ENCODE results near the gene ASTL. TPM values are rescaled to one million over a fixed set of nuclear protein-coding genes. Genes with fewer than 3 reads are reported as not detected.

The ASTL gene
- total and polyA plus RNA-seq, 9 of the 15 experiments (the other 6 are each of a cell fraction or from before 2014, with no cell fraction given), result not detected

DNA sequence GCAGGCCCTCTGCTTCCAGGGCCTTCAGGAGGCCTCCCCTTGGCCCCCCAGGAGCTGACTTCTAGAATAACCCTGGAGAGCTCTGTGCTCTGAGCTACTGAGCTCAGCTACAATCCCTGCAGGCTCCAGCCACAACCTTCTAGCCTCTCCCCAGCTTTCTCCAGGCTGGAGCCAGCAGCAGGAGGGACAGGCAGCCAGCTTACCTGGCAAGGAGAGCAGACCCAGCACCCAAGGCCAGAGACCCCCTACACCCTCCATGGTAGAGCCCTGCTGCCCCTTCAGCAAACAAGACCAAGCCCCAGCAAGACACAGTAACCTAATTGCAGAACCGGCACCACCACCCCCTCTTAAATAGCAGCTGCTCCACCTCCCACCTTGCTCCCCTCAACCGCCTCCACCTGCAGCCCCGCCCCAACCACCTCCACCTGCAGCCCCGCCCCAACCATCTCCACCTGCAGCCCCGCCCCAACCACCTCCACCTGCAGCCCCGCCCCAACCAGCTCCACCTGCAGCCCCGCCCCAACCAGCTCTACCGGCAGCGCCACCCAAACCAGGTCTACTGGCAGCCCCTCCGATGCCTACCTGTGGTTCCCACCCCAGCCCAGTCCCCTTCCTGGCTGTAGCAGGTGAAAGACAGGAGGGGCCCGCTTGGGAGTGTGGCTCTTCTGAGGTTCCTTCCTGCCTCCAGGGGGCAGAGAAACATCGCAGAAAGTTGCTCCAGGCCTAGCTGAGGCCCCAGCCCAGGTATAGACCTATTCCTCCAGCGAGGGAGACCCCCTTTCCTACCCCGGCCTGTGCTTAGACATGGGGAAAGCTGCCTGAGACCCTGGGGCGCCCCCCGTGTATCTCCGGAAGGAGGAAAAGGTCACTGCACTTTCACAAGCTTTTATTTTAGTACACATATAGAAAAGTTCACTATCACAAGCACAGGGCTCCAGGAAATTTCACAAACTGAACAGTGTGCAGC, at the start of gene ASTL (continued):
- no peak for TF ChIP-seq PTTG1 (tag; IDR thresholded peaks at IDR 0.05; ENCODE audit: low read depth)
- TF ChIP-seq SETDB1 (IDR thresholded peaks at IDR 0.05; ENCODE audit: low read length), result no peak
- no peak for TF ChIP-seq XRCC5 (IDR thresholded peaks at IDR 0.05; ENCODE audit: low read depth, low read length)
- TF ChIP-seq TCF7 (IDR thresholded peaks at IDR 0.05; ENCODE audit: borderline replicate concordance), result no peak
- TF ChIP-seq ZFP91 (CRISPR knock-in tag; IDR thresholded peaks at IDR 0.05), result no peak
- TF ChIP-seq STAG1 (CRISPR knock-in tag; IDR thresholded peaks at IDR 0.05; ENCODE audit: borderline replicate concordance), result peak; percentile 70; the same call in 1 of the 2 replicates
- TF ChIP-seq ETS1 (conservative IDR thresholded peaks at IDR 0.05; ENCODE audit: control insufficient read depth, low read depth, low read length), result no peak
- no peak for TF ChIP-seq ZBTB40 (IDR thresholded peaks at IDR 0.05)
- TF ChIP-seq ZBTB40 (CRISPR knock-in tag; IDR thresholded peaks at IDR 0.05), result no peak
- TF ChIP-seq ZNF830 (CRISPR knock-in tag; IDR thresholded peaks at IDR 0.05), result no peak
- TF ChIP-seq BRF2 (IDR thresholded peaks at IDR 0.05; ENCODE audit: borderline replicate concordance, insufficient read depth, insufficient read length), result no peak
- TF ChIP-seq HNRNPH1 (optimal IDR thresholded peaks at IDR 0.05; ENCODE audit: low read depth, low read length), result no peak
